Dermis microvascular lymphatic vessel endothelial cell (primary cell): Measurements from ENCODE around the gene GPRC5D. TPM values are rescaled to one million over a fixed set of nuclear protein-coding genes. Genes with fewer than 3 reads are reported as not detected.

ENCODE experiments used
- DNase-seq, 2 donors: peaks; one replicate each; pipeline versions ENCODE4 v3.0.0 to v3.0.0-alpha.2; 2010; ENCODE audit warnings: low read depth in 2 of 2
- total RNA-seq: library from RNA; depleted of rRNA; stranded (reverse); fragments of >200 nt; gene quantifications from 2 replicates; pipeline ENCODE4 v1.2.1, GENCODE V29; 2014

Gene GPRC5D
- total RNA-seq, 1 donor from 2014 or later = not detected

DNA sequence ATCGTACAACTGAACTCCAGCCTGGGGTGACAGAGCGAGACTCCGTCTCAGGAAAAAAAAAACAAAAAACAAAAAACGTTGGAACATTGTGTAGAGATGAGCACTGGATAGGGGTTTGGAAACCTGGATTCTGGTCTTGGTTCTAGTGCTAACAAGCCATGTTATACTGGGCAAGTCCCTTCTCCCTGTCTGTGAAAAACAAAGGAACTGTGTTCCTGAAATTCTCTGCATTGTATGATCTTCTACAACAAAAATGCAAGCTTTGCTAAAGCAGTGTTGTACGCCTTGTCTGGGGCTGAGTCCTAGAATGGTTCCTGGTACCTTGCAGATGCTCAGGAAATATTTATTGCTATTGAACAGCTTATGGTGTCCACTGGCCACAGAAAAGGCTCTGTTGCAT, 13.4 kb downstream of the GPRC5D start:
- no peak for DNase-seq

DNA sequence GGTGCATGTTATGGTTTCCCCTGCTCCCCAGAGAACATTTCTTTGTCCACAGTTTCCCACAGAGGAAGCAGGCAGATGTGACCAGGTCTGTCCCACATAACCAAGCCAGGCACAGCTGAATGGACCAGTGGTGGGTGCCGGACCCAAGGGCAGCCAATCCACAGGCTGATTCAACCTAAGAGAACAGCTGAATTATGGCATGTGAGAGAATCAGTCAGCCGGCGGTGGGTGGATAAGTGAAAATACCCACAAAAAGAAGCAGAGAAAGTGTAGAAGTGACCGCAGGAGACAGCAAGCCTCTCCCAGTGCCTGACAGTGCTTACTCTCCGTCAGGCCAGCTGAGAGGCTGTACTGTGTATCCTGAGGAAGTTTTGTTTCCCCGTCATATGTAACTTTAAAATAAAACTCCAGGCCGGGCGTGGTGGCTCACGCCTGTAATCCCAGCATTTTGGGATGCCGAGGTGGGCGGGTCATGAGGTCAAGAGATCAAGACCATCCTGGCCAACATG, 14.9 kb downstream of the GPRC5D start:
- DNase-seq = no peak

DNA sequence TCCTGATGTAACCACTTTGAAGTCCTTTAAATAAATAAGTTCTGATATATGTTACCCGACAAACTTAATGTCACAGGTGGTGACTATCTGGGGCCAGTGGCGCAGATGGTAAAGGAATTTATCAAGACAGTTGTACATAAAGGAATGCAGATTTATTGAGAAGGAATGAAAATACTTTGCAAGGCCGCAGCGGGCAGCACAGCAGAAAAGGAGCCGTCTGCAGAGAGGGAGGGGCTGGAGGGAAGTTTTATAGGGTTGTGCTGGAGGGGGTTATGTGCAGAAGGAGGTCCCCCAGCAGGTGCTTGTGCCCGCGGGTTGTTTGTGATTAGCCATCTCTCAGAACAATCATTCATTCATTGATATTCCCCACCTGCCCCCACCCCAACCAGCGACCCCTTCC, 17.4 kb downstream of the GPRC5D start:
- no peak for DNase-seq

DNA sequence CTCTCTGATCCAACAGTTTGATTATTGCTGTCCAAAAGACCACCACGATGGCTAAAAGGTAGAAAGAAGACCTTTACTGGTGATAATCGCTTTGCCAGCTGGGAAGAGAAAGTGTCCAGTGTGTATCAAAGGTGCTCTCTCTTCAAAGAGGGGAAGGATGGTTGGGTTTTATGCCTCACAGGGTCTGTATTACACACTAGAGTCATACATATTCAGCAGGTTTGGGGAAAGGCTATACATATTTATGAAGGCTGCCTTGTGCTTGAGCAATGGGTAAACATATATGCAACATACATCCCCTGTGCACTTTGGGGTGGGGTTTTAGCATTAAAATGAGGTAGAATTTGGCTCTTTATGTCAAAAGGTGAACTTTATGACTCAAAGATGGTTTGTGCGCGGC, 18.2 kb downstream of the GPRC5D start:
- DNase-seq = no peak

DNA sequence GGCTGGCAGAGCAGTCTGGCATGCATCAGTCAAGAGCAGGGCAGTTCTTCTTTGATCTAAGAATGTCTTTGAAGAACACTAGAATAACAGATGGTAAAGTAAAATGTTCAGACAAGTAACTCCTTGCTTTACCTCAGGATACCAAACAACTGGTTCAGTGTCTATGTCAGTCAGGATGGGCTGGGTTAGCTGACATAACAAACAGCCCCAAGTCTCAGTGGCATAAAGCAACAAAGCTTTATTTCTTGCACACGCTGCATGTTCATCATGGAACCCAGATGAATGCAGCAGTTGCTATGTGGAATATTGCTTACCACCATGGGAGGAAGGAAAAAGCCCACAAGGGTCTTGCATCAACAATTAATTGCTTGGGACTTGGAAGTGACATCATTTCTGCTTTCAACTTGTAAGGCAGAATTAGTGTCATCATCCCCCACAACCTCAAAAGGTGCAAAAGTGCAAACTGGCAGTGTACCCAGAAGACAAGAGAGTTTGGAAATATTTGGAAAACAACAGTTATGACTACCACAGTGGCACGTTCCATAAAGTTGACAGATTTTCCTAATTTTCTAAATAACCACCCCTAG, 21.2 kb downstream of the GPRC5D start:
- no peak for DNase-seq

DNA sequence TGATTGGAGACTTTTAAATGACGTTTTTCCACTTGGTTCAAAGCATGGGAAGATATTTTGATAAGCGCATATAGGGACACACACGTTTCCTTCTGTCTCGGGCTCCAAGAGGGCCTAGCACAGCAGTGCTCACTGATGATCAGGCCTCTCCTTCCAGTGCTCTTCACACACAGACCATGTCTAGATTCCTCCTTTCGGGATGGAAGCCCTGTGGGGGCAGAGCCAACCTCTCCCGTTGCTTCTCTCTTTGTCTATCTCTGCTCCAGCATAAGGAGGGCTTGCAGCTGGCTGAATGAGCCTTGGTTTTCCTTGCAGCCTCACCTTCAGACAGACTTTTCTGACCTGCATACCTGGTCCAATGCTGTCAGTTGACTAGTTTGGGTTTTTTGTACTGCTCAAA, 22.3 kb downstream of the GPRC5D start:
- no peak for DNase-seq

DNA sequence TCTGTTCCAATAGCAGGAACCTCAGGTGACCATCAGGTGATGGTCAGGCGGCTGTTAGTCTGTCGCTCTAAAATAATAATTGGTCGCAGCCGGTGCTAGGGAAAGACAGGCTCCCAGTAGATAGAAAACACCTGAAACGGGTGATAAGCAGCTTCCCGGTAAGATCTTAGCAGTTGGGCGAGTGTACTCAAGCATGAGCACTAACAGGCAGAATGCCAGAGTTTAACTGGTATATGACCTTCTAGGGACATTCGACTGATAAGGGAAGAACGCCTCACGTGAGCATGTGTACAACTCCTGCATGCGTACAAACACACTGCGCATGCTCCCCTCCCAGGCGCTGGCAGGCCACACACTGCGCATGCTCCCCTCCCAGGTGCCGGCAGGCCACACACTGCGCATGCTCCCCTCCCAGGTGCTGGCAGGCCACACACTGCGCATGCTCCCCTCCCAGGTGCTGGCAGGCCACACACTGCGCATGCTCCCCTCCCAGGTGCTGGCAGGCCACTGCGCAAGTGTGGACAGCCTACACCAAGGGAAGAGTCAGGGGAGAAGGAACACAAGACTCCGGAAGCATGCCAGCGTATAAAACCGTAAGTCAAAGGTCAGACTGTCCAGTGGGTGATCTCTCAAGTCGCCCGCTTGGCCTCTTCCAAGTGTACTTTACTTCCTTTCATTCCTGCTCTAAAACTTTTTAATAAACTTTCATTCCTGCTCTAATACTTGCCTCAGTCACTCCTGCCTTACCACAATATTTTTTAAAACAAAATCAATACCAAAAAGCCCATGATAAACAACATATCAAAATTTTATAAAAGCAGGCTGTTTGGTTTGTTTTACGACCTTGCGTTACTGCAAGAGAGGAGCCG, 24.5 kb downstream of the GPRC5D start:
- peak; percentile 80 to 84 for DNase-seq

DNA sequence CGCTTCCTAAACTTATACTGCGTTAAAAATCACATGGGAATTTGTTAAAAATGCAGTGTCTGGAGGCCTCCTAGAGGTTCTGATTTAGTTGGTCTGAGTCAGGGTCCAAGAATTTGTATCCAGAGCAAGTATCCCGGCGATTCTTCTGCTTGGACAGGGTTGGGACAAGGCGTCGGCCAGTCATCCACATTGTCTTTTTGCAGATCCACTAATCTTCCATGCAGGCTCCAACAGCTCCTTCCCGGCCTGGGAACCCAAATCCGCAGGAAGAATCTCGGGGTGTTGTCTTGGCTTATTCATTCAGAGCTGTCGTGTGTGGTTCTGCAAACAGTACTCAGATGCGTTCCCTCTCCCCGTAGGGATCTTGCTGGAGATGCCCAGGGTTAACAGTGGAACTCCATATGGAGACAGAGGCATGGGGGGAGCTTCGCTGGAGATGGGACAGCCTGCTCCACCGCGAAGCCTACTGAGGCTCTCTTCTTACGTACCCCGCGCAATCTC, 25.3 kb downstream of the GPRC5D start:
- no peak for DNase-seq

DNA sequence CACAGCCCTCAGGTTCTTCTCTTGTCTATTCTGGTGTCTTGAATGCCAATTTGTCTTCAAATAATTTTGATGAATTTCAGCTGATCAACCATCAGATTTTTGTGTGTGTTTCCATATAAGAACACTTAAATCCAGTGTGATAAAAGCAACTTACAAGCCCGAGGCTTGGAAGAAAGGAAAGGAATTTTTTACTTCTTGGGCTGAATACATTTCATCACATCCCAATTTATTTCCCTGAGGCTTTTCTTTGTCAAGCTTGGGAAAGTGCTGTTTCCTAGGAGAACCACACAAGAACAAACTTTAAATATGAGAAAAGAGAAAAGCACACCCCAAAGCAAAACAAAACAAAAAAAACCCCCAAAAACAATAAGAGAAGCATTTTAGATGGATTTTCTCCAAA, 26.6 kb downstream of the GPRC5D start:
- no peak for DNase-seq

DNA sequence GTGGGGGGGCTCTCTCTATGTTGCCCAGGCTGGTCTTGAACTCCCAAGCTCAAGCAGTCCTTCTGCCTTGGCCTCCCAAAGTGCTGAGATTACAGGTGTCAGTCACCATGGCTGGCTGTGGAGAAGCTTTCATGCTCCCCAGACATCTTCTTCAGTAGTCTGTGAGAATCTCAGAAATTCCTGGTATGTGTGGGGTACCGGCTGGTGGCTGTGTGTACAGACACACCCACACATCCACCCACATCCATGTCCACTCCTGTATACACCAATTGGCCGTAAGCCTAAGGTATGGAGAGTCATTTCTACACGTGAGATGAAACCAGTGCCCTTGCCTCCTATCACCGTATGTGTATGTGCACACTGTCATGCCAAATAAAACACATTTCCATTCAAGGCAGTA, 27.8 kb downstream of the GPRC5D start:
- DNase-seq = no peak

DNA sequence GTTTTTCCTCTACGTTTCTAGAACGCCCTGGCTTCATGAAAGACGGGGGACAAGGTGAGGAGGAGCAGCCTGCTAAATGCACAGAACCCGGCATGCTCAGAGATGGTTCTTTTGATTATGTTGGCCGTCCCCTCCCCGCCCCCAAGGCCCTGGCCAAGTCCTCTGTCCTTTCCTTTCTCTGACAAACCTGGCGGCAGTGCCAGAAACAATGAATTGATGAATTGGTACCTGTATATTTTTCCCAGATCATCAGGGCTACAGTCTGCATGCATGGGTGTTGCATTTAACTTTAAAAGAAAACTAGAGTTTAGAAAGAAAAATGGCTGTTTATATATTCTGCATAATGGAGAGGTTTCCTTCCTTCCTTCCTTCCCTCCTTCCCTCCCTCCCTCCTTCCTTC, 29.0 kb downstream of the GPRC5D start:
- DNase-seq = no peak

DNA sequence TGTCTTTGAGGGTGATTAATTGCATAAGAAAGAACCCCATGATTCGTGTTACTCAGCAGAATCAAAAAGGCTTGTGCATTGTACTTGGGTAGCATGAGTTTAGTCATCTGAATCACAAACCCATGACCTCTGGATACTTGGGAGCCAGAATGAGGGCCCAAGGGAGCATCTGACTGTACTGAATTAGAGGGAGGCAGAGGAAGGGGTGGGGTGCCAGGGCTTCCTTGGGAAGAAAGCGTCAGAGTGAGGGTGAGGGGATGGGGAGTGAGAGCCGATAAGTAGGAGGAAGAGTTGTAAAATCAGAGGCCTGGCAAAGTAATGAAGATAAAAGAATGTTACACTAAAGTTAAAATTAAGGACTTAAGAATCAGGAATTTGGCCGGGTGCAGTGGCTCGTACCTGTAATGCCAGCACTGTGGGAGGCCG, 29.8 kb downstream of the GPRC5D start:
- peak in 1 of 2 donors; percentile 44 for DNase-seq

DNA sequence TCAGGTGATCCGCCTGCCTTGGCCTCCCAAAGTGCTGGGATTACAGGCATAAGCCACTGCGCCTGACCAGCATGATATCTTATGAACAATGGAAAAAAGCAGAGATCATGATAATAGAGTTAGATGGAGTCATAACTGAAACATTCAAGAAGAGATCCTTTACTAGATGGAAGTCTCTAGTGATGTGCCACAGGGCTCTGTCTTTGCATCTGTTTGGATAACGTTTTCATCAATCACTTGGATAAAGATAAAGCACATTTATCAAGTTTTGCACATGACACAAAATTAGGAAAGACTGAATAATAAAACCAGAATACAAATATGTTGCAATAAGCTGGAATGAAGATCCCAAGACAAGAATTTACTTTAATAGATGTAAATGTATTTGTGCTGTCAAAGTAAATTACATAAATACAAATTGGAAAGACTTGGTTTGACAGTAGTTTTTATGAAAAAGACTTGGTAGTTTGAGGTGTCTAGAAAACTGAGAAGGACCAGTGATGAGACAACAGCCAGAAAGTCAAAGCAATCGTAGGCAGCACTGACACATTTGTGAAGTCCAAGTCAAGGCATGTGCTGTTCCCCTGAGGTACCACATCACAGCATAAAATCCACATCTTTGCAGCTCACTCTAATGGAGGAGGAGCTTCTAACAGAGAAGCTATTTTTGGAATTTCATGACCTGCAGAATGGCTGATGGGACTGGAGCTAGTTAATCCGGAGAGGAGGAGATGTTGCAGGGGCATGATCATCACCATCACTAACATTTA, 32.1 kb downstream of the GPRC5D start:
- DNase-seq = no peak

DNA sequence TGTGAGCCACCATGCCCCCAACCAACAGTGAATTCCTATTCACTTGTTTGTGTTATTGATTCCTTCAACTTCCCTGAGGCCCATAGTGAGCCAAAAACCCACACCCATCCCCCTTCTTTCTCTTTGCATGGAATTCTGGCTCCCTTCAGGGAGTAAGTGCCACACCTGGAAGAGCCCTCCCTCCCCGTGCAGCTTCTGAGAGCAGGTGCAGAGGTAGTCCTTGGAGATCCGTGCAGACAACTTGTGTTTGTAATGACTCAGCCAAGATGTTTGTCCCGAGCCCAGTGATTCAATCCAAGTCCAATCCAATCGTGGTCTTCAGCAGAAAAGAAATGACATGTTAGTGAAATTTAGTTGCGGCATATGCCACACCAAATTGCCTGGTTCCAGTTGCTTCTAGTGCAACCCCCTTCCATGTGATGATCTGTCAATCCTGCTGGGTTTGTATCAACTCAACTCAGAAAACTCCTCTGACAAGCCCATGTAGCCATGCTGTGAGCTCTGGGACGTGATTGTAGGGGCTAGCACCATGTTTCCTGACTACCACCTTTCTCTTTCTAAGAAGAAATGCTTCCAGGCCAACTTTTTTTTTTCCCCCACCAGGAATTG, 33.1 kb downstream of the GPRC5D start:
- no peak for DNase-seq

DNA sequence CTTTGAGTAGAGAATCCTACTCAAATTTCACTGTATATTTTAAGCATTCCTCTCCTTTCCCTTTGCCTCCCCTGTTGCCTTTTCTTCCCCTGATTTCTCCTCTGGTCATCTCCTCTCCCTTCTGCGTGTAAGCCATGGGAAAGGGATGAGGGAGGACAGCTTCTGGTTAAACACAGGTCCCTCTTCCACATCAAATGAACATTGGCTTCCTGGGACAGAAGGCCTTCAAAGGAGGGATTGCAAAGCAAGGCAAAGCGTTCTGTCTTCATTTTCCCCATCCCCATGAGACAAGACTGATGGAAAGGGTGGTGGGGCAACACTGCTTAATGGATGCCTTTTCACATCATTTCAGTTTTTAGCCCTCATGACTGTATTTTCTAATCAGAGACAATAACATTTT, 34.5 kb downstream of the GPRC5D start:
- no peak for DNase-seq

DNA sequence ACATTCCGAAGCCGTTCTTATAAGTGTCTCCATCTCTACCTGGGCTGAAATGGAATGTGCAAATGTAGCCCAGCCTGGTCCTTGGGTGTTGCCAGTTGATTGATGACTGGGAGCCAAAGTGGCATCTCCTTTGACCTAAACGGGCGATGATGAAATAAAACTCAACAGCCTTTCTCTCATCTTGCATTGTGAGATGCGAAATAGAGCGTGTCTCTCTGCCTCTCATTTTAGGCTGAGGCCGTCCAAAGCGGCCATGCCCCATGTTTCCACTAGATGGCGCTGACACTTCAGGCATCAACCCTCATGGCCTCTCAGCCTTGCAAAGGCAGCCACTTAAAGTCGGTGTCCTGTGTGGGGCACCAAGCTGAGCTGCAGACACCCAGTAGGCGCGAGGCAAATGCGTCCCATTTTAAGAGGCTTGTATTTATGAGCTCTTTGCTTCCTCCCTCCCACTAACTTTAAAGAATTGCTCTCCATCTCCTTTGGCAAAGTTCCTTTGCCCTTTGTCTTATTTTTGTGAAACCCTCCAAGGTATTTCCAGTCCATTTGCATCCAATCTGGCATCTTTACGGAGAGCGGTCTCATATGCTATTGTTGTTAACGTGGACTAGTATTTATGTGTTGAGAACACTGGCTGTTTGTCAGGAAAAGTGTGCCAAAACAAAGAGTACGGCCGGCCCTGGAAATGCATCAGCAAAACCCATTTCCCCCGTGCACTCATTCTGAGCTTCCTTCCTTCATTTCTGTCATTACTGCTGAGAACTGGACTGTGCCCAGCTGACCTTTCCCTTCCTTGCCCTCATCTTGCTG, 35.6 kb downstream of the GPRC5D start:
- peak; percentile 91 to 96 for DNase-seq

DNA sequence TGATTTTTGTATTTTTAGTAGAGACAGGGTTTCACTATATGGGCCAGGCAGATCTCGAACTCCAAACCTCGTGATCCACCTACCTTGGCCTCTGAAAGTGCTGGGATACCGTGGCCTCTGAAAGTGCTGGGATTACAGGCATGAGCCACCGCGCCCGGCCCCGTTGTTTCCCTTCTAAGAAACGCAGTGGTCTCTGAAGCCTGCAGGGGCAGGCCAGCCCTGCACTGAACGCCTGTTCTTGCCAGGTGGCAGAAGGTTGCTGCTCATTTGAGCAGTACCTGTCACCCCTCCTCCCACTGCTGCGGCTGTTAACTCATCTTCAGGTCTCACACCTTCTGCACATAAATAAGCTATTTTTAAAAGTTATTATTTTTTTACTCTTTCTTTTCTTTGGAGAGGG, 36.3 kb downstream of the GPRC5D start:
- no peak for DNase-seq

DNA sequence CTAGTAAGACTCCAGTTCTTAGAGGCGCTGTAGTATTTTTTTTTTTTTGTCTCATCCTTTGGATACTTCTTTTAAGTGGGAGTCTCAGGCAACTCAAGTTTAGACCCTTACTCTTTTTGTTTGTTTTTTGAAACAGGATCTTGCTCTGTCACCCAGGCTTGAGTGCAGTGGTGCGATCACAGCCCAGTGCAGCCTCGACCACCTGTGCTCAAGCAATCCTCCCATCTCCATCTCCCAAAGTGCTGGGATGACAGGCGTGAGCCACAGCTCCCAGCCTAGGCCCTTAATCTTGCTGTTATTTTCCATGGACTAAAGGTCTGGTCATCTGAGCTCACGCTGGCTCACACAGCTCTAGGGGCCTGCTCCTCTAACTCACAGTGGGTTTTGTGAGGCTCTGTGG, 39.3 kb downstream of the GPRC5D start:
- DNase-seq = no peak

DNA sequence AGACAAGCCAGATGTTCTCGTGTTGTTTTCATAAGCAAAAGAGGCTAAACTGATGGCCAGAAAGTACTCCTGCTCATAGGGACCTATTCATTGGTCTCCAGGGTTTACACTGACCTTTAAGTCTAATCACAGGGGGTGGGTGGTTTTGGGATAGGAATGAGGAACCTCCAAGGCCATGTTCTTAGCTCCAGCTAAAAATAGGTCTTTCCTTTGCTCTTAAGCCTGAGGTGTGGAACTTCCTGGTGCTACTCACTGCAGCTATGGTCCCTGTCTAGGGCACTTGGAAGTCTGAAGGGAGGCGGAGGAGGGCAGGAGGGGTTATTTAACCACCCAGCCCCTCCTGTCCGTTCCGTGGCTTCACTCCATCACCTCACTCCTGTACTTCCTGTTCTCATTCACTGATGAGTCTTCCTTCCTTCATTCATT, 42.0 kb downstream of the GPRC5D start:
- no peak for DNase-seq

DNA sequence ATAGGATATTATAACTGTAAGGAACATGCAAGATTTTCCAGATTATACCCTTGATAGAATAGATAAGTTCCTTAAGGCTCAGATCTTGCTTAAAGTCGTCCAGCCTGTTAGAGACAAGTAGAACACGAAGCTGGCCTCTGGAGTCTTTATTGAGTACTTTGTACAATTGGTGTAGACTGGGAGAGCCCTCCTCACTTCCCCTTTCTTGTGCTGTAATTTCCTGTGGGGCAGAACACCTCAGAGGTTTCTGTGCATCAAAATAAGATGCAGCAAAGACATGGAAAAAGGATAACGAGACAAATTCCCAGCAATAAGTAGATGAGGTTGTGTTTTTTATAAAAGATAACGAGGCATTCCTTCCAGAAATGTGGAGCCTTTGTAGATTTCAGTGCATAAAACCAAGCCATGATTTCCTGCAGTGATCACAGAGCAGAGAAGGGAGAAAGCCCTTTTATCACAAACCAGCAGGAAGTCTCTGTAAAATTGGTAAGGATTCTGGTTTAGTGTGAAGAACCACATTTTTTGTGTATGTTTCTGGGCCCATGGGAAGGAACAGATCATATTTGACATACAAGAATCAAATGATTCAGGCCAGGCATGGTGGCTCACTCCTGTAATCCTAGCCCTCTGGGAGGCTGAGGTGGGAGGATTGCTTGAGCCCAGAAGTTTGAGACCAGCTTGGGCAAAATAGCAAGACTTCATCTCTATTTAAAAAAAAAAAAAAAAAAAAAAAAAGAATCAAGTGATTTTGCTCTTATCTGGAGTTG, 42.6 kb downstream of the GPRC5D start:
- DNase-seq = no peak
